HG02884 (cell line): ENCODE measurements around the gene IL1RAPL2.
"Not testable (repeated sequence)": the region's sequence is repeated elsewhere in the genome, so short reads cannot be mapped to it uniquely, and the experiment has no call there.

Experiments
- ATAC-seq: cut with Tn5 transposase; IDR thresholded peaks from one replicate; pipeline ENCODE4 v1.9.1; 2021; ENCODE audit warnings: mild to moderate bottlenecking, moderate library complexity; ENCODE audit not compliant: unreplicated experiment

Gene IL1RAPL2

DNA sequence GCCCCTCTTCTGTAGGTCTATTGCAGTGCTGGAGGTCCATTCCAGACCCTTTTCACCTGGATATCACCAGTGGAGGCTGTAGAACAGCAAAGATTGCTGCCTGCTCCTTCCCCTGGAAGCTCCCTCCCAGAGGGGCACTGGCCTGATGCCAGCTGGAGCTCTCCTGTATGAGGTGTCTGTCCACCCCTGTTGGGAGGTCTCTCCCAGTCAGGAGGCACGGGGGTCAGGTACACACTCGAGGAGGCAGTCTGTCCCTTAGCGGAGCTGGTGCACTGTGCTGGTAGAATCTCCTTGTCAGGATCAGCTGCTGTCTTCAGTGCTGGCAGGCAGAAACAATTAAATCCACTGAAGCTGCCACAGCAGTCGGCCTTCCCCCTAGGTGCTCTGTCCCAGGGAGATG, 276.6 kb downstream of the IL1RAPL2 start:
- no peak for ATAC-seq

DNA sequence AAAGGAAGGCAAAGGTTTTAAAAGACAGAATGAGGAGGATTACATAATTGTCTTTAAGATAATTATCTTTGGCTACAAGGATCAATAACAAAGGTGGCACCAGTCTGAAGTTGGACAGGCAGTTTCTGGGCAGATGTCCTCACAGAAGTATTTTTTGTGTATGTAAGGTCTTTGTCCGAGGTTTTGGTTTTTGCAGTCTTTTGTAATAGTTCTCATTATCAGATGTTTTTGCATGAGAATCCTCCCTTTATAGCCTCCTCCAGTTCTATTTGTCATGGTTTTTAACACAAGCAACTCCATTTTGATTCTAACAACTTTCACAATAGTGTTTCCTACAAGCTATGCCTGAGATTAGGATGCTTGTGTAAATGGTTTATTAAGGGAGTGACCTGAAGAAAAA, 286.2 kb downstream of the IL1RAPL2 start:
- no peak for ATAC-seq

DNA sequence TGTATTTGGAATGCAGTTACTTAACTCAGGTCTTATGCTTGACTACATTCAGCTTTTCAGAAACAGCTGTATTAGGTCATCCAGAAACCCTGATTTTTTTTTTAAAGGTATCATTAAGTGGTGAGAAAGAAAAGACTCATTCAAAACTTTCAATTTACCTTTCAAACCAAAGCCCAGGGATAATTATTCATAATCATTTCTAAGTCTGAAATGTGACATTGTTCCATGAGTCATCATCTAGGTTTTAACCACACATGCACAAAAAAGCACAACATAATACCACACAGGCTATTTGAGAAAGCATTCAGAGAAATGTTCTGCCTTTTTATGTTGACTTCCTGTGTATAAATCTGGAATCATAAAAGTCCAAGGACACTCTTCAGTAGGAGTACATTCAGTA, 288.2 kb downstream of the IL1RAPL2 start:
- no peak for ATAC-seq

DNA sequence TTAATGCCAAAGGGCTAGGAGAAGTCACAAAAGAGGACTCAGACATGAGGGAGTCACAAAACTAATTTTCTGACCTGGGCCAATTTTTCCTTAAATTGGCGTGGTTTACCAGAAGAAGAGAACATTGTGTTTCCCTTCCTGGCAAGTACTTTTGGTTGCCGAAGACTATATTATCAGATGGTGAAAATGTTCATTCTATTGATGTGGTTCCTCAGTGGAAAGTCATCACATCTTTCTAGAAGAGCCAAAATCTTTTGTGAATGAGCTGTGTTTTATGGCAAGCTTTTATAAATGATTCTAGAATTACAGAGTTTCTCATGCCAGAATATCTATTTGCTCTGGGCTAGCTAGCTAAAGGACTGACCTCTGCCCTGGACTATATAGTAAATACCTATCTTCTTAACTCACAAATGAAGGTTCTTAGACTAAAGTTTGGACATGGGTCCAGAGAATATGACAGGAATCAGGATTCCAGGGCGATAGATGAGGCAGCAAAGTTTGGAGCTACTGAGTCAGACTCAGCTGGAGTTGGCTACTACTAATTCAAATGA, 288.9 kb downstream of the IL1RAPL2 start:
- no peak for ATAC-seq

DNA sequence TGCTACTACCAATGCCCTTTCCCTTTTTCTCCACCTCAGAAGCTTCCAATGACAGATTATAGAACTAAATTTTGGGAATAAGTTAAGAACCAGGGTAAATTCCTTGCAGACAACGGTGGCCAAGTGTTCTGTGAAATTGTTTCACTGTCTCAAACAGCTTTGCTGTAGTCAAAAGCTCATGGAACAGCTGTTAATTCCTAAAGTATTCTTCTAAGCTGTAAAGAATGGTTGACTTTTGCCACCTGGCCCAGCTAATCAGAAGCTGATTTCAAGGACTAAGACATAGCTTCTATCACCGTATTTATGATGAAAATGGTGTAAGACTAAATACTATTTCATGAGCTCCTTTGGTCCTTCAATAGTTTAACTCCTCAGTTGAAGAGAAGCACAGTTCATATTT, 297.5 kb downstream of the IL1RAPL2 start:
- ATAC-seq, result no peak

DNA sequence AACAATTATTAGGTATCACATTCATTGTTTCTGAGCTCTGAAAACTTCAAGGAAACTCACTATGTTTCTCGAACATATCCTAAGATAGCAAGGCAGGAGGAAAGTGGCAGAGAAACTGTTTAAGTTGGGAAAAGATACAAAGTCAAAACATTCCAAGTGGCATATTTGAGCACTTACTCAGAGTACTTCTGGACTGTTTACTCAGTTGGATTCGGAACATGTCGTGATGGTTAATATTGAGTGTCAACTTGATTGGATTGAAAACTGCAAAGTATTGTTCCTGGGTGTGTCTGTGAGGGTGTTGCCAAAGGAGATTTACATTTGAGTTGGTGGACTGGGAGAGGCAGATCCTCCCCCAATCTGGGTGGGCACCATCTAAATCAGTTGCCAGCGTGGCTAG, 298.3 kb downstream of the IL1RAPL2 start:
- ATAC-seq, result no peak

DNA sequence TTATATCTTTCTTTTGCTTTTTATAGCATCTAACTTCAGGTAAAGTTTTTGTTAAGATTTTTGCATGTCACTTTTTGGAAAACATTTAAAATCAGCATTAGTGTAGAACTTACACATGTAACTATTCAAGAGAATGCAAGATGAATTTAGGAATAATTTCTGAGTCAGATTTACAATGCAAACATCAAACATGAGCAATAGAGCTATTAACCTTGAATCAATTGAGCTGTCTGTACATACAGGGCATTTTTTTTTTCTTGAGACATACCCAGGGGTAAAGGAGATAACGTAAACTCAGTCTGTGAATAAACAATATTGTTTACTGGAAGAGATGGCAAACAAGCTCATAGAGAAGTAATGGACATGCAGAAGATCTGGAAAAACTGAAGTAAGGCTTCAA, 311.5 kb downstream of the IL1RAPL2 start:
- ATAC-seq, result no peak

DNA sequence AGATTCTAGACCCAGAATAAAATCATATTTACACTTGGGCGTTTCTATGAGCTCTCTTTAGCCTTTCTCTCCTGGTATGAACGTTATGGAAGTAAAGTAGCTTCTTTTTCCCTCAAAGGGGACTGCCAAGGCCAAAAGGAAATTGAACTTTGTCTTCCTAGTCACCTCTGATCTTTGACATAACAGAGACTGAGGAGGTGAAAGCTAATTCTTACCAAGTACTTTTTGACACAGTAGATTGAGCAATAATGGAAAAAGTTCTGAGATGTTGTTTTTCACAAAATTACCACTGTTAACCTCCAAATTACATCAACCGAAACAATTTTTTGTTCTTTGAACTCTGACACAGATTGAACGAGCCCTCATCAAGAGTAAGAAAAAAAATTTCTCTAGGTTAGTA, 336.1 kb downstream of the IL1RAPL2 start:
- ATAC-seq, result no peak

DNA sequence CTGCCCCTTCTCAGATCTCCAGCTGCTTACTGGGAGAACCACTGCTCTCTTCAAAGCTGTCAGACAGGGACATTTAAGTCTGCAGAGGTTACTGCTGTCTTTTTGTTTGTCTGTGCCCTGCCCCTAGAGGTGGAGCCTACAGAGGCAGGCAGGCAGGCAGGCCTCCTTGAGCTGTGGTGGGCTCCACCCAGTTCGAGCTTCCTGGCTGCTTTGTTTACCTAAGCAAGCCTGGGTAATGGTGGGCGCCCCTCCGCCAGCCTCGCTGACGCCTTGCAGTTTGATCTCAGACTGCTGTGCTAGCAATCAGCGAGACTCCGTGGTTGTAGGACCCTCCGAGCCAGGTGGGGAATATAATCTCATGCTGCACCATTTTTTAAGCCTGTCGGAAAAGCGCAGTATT, 343.7 kb downstream of the IL1RAPL2 start:
- not testable (repeated sequence) for ATAC-seq

DNA sequence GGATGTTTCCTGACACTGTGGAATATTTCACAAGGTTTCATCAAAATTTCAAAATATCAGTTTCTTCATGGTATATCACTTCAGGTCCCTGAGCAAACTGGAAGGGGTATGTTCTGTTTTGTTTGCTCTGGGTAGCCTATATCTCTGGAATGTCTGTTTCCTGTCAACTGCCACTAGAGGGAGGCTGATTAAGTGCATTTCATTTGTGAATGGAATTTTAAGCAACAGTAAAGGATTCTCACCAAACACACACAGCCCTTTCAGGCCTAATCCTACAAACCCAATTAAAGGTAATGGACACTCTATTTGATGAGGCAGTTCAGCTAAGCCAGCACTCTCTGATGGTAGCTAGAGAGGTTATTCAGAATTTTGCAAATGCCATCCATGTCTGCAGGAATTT, 347.3 kb downstream of the IL1RAPL2 start:
- no peak for ATAC-seq

DNA sequence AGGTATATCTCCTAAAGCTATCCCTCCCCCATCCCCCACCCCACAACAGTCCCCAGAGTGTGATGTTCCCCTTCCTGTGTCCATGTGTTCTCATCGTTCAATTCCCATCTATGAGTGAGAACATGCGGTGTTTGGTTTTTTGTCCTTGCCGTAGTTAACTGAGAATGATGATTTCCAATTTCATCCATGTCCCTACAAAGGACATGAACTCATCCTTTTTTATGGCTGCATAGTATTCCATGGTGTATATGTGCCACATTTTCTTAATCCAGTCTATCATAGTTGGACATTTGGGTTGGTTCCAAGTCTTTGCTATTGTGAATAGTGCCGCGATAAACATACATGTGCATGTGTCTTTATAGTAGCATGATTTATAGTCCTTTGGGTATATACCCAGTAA, 348.7 kb downstream of the IL1RAPL2 start:
- ATAC-seq, result not testable (repeated sequence)

DNA sequence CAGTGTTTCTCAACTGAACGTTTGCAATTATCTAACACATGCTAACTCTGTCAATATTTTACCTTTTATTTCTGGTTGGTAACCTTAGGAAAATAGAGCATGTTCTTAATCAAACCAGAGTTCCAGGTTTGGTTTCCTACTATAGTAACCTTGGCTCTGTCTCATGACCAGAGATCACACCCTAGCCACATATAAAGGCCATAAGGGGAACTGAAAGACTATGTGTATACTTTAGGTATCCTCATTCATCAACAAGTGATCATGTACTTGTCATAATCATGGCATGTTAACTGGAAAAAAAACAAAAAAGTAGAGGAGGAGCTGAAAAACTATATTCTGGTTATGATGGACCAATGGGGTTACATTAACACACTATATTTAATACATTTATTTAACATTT, 352.1 kb downstream of the IL1RAPL2 start:
- ATAC-seq, result no peak

DNA sequence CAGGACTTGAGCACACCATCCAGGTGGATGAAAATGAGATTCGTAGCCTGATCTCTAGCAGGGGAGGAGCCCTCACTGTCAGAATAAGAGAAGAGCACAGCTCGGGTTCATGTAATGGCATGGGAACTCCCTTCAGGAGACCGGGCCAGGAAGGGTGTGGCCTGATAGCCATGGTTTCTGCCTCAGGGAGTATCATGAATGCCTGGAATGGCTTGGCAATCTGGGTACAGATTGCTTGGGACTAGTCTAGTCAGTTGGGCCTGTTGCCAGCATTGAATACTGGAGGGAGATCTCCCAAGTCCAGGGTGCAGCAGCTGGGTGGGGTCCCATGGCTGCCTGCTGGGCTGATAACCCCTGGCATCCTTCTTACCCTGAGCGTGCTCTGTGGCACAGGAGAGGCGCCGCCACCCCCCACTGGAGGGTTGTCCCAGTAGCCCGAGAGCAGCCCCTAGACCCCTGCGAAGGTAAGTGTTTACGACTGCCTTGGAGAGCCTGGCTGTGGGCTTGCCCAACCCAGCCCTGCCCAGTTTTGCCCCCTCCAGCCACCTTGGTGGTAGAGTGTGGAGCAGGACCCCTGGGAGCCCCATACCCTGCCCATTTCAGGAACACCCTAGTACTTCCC, 355.7 kb downstream of the IL1RAPL2 start:
- ATAC-seq, result peak; percentile 23

DNA sequence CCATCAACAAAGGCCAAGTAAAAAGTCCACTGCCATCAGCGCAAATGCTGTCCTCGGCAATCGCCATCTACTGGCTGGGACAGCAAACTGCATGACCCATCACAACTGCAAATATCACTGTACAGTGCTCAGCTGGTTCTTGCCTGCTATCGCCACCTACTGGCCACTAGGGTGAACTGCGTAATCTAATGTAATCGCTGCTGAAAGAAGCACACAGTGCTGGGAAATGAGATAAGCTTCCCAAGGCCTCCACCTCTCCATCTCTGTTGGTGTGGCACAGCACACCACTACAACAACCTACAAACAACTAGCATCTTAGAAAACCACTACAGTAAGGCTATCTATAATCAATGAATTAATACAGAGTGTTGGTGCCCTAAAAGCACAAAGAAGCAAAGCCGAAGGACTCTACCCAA, 356.2 kb downstream of the IL1RAPL2 start:
- peak; percentile 98 for ATAC-seq

DNA sequence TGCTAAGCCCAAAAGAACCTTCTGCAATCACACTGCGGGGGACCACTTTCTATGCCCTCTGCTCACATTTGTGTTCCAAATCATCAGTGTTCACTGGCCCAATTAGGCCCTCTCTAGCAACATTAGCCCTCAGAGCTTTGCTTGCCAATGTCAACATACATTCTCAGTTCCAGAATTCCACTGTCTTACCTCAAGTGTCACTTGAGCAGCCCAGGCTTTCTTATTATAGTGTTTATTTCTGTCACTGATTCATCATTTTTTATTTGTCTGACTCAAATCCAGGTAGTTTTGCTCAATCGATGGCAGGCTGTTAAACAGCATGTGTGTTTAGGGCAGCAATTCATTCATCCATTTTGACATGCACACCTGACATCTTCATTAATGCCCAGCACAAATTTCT, 363.3 kb downstream of the IL1RAPL2 start:
- no peak for ATAC-seq

DNA sequence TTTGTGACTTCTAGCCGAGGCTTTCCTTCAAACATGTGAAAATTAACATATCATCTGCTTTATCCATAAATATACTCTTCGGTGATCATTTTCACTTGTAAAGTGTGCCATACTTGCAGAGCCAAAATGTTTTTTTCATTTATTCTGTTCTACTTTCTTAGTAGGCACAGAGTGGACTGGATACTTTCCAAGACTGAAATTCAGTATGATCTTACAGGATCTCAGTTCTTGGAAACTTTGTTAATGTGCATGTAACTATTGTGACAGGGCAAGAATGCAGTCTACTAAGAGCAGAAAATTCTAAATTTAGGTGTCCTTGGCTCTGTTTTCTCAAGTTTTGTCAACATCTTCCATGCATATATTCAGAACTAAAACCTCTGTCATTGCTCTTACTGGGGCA, 369.6 kb downstream of the IL1RAPL2 start:
- no peak for ATAC-seq

DNA sequence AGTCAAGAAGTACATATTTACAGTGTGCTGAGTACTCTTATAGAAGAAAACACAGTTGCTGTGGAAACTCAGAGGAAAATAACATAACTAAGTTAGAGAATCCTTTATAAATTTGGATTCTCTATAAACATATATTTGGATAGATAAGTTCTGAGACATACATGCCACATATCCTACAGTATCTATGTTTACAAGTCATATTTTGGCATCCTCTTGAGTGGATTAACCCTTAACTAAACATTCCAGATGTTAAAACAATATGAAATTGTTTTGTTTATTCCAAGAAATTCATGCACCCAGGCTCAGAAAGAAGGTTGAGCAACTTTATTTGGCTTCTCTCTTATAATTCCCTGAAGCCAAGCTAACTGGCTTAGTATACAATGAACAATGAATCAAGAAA, 387.3 kb downstream of the IL1RAPL2 start:
- ATAC-seq, result no peak

DNA sequence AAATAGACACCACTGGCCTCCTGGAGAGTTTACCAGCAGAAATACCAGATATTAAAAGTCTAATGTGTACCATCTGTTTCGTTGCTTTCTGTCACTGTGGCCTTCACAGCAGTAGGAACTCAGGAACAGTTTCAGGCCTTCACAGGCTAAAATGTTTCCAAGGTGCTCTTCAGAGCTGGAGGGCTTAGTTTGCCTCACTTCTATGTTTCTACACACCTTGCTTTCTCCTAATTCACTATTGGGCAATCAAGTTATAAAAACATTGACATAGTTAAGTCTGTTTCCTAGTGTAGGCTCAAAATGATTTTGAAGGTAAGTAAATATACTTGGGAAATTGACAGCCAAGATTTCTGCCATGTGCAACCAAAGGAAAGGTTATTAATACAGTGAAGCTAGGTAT, 395.9 kb downstream of the IL1RAPL2 start:
- ATAC-seq, result no peak

DNA sequence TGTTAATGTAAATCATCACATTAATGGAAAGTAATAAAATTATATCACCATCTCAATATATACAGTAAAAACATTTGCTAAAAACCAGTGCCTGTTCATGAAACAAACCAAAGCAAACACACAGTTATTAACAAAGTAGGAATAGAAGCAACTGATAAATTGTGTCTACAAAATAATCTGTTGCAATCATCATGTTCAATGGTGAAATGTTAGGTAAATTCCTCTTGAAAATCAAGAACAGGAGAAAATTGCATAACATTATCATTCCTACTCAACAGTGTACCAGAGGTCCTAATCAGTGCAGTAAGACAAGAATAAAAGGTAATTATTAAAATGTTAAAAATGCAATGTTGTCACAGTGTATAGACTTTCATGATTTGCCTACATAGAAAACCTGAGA, 402.2 kb downstream of the IL1RAPL2 start:
- no peak for ATAC-seq

DNA sequence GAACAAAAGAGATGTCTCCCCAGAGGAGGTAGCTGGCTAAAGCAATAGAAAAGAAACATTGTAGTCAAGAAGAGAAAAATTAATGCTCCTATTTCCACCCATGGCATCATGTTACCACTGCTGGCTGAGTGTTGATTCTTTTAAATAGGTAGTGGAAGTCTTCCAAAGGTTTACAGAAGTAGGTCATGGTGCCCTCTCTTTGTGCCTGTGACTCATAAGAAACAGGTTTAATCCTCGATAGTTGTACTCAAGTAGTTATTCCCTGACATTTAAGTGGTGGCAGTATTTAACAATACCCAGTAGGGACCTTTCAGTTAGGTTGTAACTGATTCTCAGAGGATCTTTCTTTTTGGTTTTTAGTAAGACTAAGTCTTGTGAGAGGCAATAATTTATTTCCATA, 406.7 kb downstream of the IL1RAPL2 start:
- ATAC-seq, result no peak

DNA sequence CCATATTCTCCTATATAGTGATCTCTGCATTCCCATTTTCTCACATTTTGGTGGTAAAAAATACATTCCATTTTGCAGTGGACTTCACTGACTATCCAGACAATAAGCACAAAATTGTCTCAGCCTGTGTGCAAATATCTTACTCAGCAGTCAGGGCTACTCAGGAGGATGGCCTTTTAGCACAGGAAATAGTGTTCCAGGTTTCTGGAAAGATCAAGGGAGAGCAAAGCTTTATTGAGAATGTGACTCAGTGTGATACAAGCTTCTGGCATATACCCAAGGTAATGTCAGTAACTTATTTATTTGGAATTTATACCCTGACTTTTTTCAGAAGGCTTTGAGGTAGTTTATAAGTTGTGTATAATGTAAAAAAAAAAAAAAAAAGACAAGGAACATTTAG, 421.1 kb downstream of the IL1RAPL2 start:
- ATAC-seq, result no peak

DNA sequence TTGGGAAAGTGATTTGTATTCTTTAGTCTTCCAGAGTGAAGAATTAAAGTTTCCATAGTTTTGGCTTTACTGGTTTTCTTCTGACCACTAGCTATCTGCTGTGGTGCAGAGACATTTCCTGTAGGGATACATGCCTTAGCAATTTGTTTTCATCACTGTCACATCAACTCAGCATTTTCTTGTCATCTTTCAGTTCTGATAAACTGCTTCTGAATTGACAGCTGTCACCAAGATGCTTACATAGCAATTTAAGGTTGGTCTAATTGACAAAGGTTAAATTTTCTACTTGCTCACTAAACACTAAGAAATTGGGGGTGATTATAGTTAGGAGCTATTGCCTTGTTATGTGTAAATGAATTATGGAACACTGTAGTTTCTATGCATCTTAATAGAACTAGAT, 422.0 kb downstream of the IL1RAPL2 start:
- no peak for ATAC-seq

DNA sequence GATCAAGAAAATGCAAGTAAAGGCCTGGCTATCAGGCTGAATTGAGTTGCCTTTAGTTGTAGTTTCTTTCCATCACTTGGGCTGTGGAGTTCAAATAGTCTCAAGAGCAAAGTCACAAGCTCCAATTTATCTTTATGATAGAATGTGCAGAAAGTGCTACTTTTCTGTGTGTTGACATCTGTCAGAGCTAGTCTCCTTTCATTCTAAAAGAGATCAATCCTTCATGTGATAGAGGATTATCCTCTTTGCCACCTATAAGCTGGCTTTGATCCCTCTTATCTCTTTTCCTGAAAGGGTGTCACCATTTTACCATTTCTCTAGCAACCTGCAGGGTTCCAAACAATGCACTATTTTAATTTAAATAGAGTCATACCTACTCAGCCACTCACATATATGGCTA, 429.5 kb downstream of the IL1RAPL2 start:
- ATAC-seq, result no peak
